Breast epithelium (tissue), 3 donors: ENCODE measurements around the gene CYP3A7.

Experiments used
- CTCF ChIP-seq, 3 donors: fragments of 450-650 bp; IDR thresholded peaks; one replicate each; pipeline ENCODE4 v1.5.1; 2016 to 2017; ENCODE audit warnings: antibody characterized with exemption in 3 of 3, mild to moderate bottlenecking in 3 of 3, moderate library complexity in 3 of 3
- POLR2A ChIP-seq: fragments of 450-650 bp; IDR thresholded peaks from one replicate; pipeline ENCODE4 v1.6.1; 2016; ENCODE audit warnings: antibody characterized with exemption, mild to moderate bottlenecking, moderate library complexity
- POLR2AphosphoS5 ChIP-seq, 3 donors: sonication (generic); formaldehyde crosslinking; IDR thresholded peaks; one replicate each; pipeline ENCODE4 v1.6.1; 2017; ENCODE audit warnings: antibody characterized with exemption in 3 of 3

GRCh38 chr7:99693427-99694200, 41.4 kb downstream of the CYP3A7 start:
- no peak for TF ChIP-seq CTCF (IDR thresholded peaks at IDR 0.05)
- TF ChIP-seq POLR2AphosphoS5 (IDR thresholded peaks at IDR 0.05), result no peak
- no peak for TF ChIP-seq POLR2A
